Measurements from ENCODE around the gene SH3BP2.

SH3BP2 gene

GRCh38 chr4:2829321-2829932 is 36.5 kb downstream of the SH3BP2 start:
- H3K4me3 ChIP-seq (ENCODE audit: low read length) = no peak overlapping the region
- no peak overlapping the region for H3K9ac ChIP-seq (ENCODE audit: low read length)
- no peaks in the 10 kb centered on the region for H3K4me1 ChIP-seq (ENCODE audit: control insufficient read depth, low read depth, low read length)
- H3K9me3 ChIP-seq (ENCODE audit: control insufficient read depth, low read depth, low read length) = no peaks in the 10 kb centered on the region
- no peak overlapping the region for H3K27ac ChIP-seq (ENCODE audit: low read length)
- no peaks in the 10 kb centered on the region for H3K27me3 ChIP-seq (ENCODE audit: control insufficient read depth, insufficient read depth, low read length)
- peaks cover 30% of the 10 kb centered on the region for H3K36me3 ChIP-seq (ENCODE audit: control insufficient read depth, low read depth, low read length)

GRCh38 chr4:2829933-2830451 is 37.1 kb downstream of the SH3BP2 start:
- Histone ChIP-seq H3K4me3 (ENCODE audit: low read length) (no peak overlapping the region), H3K27ac (ENCODE audit: low read length) (no peak overlapping the region), H3K27me3 (ENCODE audit: control insufficient read depth, insufficient read depth, low read length) (no peaks in the 10 kb centered on the region), H3K4me1 (ENCODE audit: control insufficient read depth, low read depth, low read length) (no peaks in the 10 kb centered on the region), H3K9me3 (ENCODE audit: control insufficient read depth, low read depth, low read length) (no peaks in the 10 kb centered on the region), H3K9ac (ENCODE audit: low read length) (no peak overlapping the region), H3K36me3 (ENCODE audit: control insufficient read depth, low read depth, low read length) (peaks cover 30% of the 10 kb centered on the region)

GRCh38 chr4:2830632-2831610 is 38.0 kb downstream of the SH3BP2 start:
- Histone ChIP-seq H3K9ac (ENCODE audit: low read length) (no peak overlapping the region), H3K27me3 (ENCODE audit: control insufficient read depth, insufficient read depth, low read length) (no peaks in the 10 kb centered on the region), H3K4me3 (ENCODE audit: low read length) (no peak overlapping the region), H3K27ac (ENCODE audit: low read length) (no peak overlapping the region), H3K9me3 (ENCODE audit: control insufficient read depth, low read depth, low read length) (no peaks in the 10 kb centered on the region), H3K36me3 (ENCODE audit: control insufficient read depth, low read depth, low read length) (peaks cover 29% of the 10 kb centered on the region), H3K4me1 (ENCODE audit: control insufficient read depth, low read depth, low read length) (no peaks in the 10 kb centered on the region)

GRCh38 chr4:2831611-2832308 is 38.9 kb downstream of the SH3BP2 start:
- no peaks in the 10 kb centered on the region for H3K9me3 ChIP-seq (ENCODE audit: control insufficient read depth, low read depth, low read length)
- H3K27ac ChIP-seq (ENCODE audit: low read length) = no peak overlapping the region
- H3K4me3 ChIP-seq (ENCODE audit: low read length) = no peak overlapping the region
- peaks cover 1% of the 10 kb centered on the region for H3K4me1 ChIP-seq (ENCODE audit: control insufficient read depth, low read depth, low read length)
- no peak overlapping the region for H3K9ac ChIP-seq (ENCODE audit: low read length)
- no peaks in the 10 kb centered on the region for H3K27me3 ChIP-seq (ENCODE audit: control insufficient read depth, insufficient read depth, low read length)
- peaks cover 29% of the 10 kb centered on the region for H3K36me3 ChIP-seq (ENCODE audit: control insufficient read depth, low read depth, low read length)

- Histone ChIP-seq H3K4me3 (ENCODE audit: low read length) (no peak overlapping the region), H3K4me1 (ENCODE audit: control insufficient read depth, low read depth, low read length) (peaks cover 8% of the 10 kb centered on the region), H3K9me3 (ENCODE audit: control insufficient read depth, low read depth, low read length) (no peaks in the 10 kb centered on the region), H3K27me3 (ENCODE audit: control insufficient read depth, insufficient read depth, low read length) (no peaks in the 10 kb centered on the region), H3K27ac (ENCODE audit: low read length) (no peak overlapping the region), H3K36me3 (ENCODE audit: control insufficient read depth, low read depth, low read length) (peaks cover 29% of the 10 kb centered on the region), H3K9ac (ENCODE audit: low read length) (no peak overlapping the region)
Measured at GRCh38 chr4:2832309-2832980, 39.6 kb downstream of the SH3BP2 start.

GRCh38 chr4:2832981-2833670 is 40.2 kb downstream of the SH3BP2 start:
- Histone ChIP-seq H3K36me3 (ENCODE audit: control insufficient read depth, low read depth, low read length) (peaks cover 27% of the 10 kb centered on the region), H3K9me3 (ENCODE audit: control insufficient read depth, low read depth, low read length) (no peaks in the 10 kb centered on the region), H3K4me1 (ENCODE audit: control insufficient read depth, low read depth, low read length) (peaks cover 14% of the 10 kb centered on the region), H3K4me3 (ENCODE audit: low read length) (no peak overlapping the region), H3K9ac (ENCODE audit: low read length) (no peak overlapping the region), H3K27me3 (ENCODE audit: control insufficient read depth, insufficient read depth, low read length) (no peaks in the 10 kb centered on the region), H3K27ac (ENCODE audit: low read length) (no peak overlapping the region)

GRCh38 chr4:2833671-2834000 is 40.8 kb downstream of the SH3BP2 start:
- H3K4me1 ChIP-seq (ENCODE audit: control insufficient read depth, low read depth, low read length) = peaks cover 14% of the 10 kb centered on the region
- H3K9me3 ChIP-seq (ENCODE audit: control insufficient read depth, low read depth, low read length) = no peaks in the 10 kb centered on the region
- no peak overlapping the region for H3K9ac ChIP-seq (ENCODE audit: low read length)
- H3K36me3 ChIP-seq (ENCODE audit: control insufficient read depth, low read depth, low read length) = peaks cover 27% of the 10 kb centered on the region
- H3K27me3 ChIP-seq (ENCODE audit: control insufficient read depth, insufficient read depth, low read length) = no peaks in the 10 kb centered on the region
- H3K4me3 ChIP-seq (ENCODE audit: low read length) = no peak overlapping the region
- H3K27ac ChIP-seq (ENCODE audit: low read length) = no peak overlapping the region

- no peak overlapping the region for H3K9ac ChIP-seq (ENCODE audit: low read length)
- peaks cover 14% of the 10 kb centered on the region for H3K4me1 ChIP-seq (ENCODE audit: control insufficient read depth, low read depth, low read length)
- H3K36me3 ChIP-seq (ENCODE audit: control insufficient read depth, low read depth, low read length) = peaks cover 27% of the 10 kb centered on the region
- H3K27ac ChIP-seq (ENCODE audit: low read length) = no peak overlapping the region
- no peaks in the 10 kb centered on the region for H3K27me3 ChIP-seq (ENCODE audit: control insufficient read depth, insufficient read depth, low read length)
- no peak overlapping the region for H3K4me3 ChIP-seq (ENCODE audit: low read length)
- H3K9me3 ChIP-seq (ENCODE audit: control insufficient read depth, low read depth, low read length) = no peaks in the 10 kb centered on the region
Measured at GRCh38 chr4:2834001-2834921, 41.4 kb downstream of the SH3BP2 start.

GRCh38 chr4:2835978-2836377 is 43.1 kb downstream of the SH3BP2 start:
- H3K4me3 ChIP-seq (ENCODE audit: low read length) = no peak overlapping the region
- H3K4me1 ChIP-seq (ENCODE audit: control insufficient read depth, low read depth, low read length) = peaks cover 14% of the 10 kb centered on the region
- H3K9ac ChIP-seq (ENCODE audit: low read length) = no peak overlapping the region
- no peaks in the 10 kb centered on the region for H3K9me3 ChIP-seq (ENCODE audit: control insufficient read depth, low read depth, low read length)
- H3K27ac ChIP-seq (ENCODE audit: low read length) = no peak overlapping the region
- no peaks in the 10 kb centered on the region for H3K27me3 ChIP-seq (ENCODE audit: control insufficient read depth, insufficient read depth, low read length)
- H3K36me3 ChIP-seq (ENCODE audit: control insufficient read depth, low read depth, low read length) = peaks cover 23% of the 10 kb centered on the region

- Histone ChIP-seq H3K9ac (ENCODE audit: low read length) (no peak overlapping the region), H3K27ac (ENCODE audit: low read length) (no peak overlapping the region), H3K4me3 (ENCODE audit: low read length) (no peak overlapping the region), H3K4me1 (ENCODE audit: control insufficient read depth, low read depth, low read length) (peaks cover 14% of the 10 kb centered on the region), H3K36me3 (ENCODE audit: control insufficient read depth, low read depth, low read length) (peaks cover 21% of the 10 kb centered on the region), H3K27me3 (ENCODE audit: control insufficient read depth, insufficient read depth, low read length) (no peaks in the 10 kb centered on the region), H3K9me3 (ENCODE audit: control insufficient read depth, low read depth, low read length) (no peaks in the 10 kb centered on the region)
Measured at GRCh38 chr4:2836391-2836859, 43.5 kb downstream of the SH3BP2 start.
